Sigmoid colon (tissue), 7 donors: ENCODE data around the gene THAP5. TPM values are rescaled to one million over a fixed set of nuclear protein-coding genes. Genes with fewer than 3 reads are reported as not detected.

Experiments used
- DNase-seq: peaks from one replicate; pipeline ENCODE4 v3.0.0-alpha.2; 2019
- H3K27ac ChIP-seq, 4 donors: fragments of 200-600 bp; sonication (generic); one replicate each; pipeline ENCODE4 v1.5.1; 2016 to 2019; ENCODE audit warnings: mild to moderate bottlenecking in 1 of 4
- H3K27me3 ChIP-seq, 3 donors: fragments of 200-600 bp; sonication (generic); one replicate each; pipeline ENCODE4 v1.5.1; 2019; ENCODE audit warnings: mild to moderate bottlenecking in 1 of 3
- H3K36me3 ChIP-seq, 4 donors: fragments of 200-600 bp; sonication (generic); one replicate each; pipeline ENCODE4 v1.5.1; 2016 to 2019
- H3K4me1 ChIP-seq, 4 donors: fragments of 200-600 bp; sonication (generic); one replicate each; pipeline ENCODE4 v1.5.1; 2017 to 2019
- H3K4me3 ChIP-seq, 4 donors: fragments of 200-600 bp; sonication (generic); one replicate each; pipeline ENCODE4 v1.5.1; 2017 to 2019; ENCODE audit warnings: mild to moderate bottlenecking in 2 of 4, moderate library complexity in 1 of 4
- H3K9me3 ChIP-seq, 4 donors: fragments of 200-600 bp in 3 of 4; sonication (generic) in 3 of 4; one replicate each; pipeline versions ENCODE4 v1.5.1 to v1.6.1; 2013 to 2019
- CTCF ChIP-seq, 4 experiments: fragments of 450-650 bp in 3 of 4; fragments of 200-600 bp in 1 of 4; IDR thresholded peaks; one replicate each; pipeline ENCODE4 v1.5.1; 2016 to 2019; ENCODE audit warnings: antibody characterized with exemption in 4 of 4, mild to moderate bottlenecking in 3 of 4, moderate library complexity in 2 of 4
- EP300 ChIP-seq, 4 donors: sonication (generic); formaldehyde crosslinking; IDR thresholded peaks; one replicate each; pipeline ENCODE4 v1.6.1; 2017; ENCODE audit warnings: antibody characterized with exemption in 4 of 4
- POLR2A ChIP-seq, 2 donors: fragments of 450-650 bp; IDR thresholded peaks; one replicate each; pipeline ENCODE4 v1.6.1; 2016; ENCODE audit warnings: antibody characterized with exemption in 2 of 2, mild to moderate bottlenecking in 2 of 2, moderate library complexity in 2 of 2
- POLR2AphosphoS5 ChIP-seq, 4 donors: sonication (generic); formaldehyde crosslinking; IDR thresholded peaks; one replicate each; pipeline ENCODE4 v1.6.1; 2017; ENCODE audit warnings: antibody characterized with exemption in 4 of 4
- WGBS, 2 donors: extraction: QIAGEN DNeasy Blood & Tissue Kit; methylation state at CpG; one replicate each; pipeline ENCODE4 v1.1.7; 2013; 5-methylcytosine and 5-hydroxymethylcytosine counted together
- intact Hi-C: fragments of 100-400 bp; cut with DNase I; formaldehyde crosslinking; loops from one replicate; pipeline ENCODE4 v1.15.1; 2023
- polyA plus RNA-seq, 3 donors: library from polyadenylated mRNA; stranded (reverse); fragments of 200-250 nt; gene quantifications; one replicate each; pipeline ENCODE4 v1.2.3, GENCODE V29; 2013
- total RNA-seq, 4 donors: library from RNA; depleted of rRNA; stranded (reverse); fragments of >200 nt; gene quantifications; one replicate each; pipeline ENCODE4 v1.1.0, GENCODE V29; 2016
- donor health status: healthy with polysubstance abuse.
- donor health status: Bipolar disorder and iron deficiency.
- donor health status: healthy.

Gene THAP5
- total and polyA plus RNA-seq, 7 donors = 9.6 to 37.1 (median 28.5) TPM

DNA sequence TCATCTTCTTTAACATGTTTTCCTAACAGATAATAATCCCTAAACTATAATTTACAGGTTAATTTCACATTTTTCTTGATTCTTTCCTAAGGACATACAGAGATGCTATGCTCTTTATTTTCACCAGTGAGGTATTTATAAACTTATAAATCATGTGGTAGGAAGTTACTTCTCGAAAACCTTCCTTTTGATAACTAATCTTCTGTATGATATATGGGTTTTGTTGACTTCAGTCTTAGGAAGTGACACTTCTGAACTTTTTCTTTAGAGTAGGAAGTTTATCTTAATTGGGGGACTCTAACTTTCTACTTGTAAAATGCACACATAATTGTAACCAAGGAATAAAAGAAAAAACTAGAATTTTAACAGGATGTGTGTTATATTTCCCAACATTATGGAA lies 33.8 kb downstream of the THAP5 start:
- no peak for DNase-seq
- Histone ChIP-seq H3K27ac (no peak overlapping the region), H3K27me3 (no peaks in the 10 kb centered on the region), H3K36me3 (no peaks in the 10 kb centered on the region), H3K4me1 (no peaks in the 10 kb centered on the region), H3K4me3 (no peak overlapping the region), H3K9me3 (no peaks in the 10 kb centered on the region)
- intact Hi-C loops = no loop called here
- WGBS, 2 donors = 43 to 78% methylated on average over 1 of the region's 1 CpG
- TF ChIP-seq POLR2A (IDR thresholded peaks at IDR 0.05) = no peak
- TF ChIP-seq CTCF (IDR thresholded peaks at IDR 0.05) = no peak
- TF ChIP-seq EP300 (IDR thresholded peaks at IDR 0.05) = no peak
- no peak for TF ChIP-seq POLR2AphosphoS5 (IDR thresholded peaks at IDR 0.05)

DNA sequence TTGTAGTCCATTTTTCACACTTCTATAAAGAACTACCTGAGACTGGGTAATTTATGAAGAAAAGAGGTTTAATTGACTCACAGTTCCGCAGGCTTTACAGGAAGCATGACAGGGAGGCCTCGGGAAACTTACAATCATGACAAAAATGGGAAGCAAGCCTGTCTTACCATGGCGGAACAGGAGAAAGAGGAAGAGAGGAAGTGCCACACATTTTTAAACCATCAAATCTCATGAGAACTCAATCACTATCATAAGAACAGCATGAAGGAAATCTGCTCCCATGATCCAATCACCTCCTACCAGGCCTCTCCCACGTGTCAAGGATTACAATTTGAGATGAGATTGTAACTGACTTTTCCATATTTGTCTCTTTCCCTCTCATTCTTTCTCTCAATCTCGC lies 34.2 kb downstream of the THAP5 start:
- no peaks in the 10 kb centered on the region for H3K9me3 ChIP-seq
- no peaks in the 10 kb centered on the region for H3K4me1 ChIP-seq
- DNase-seq = no peak
- H3K27me3 ChIP-seq = no peaks in the 10 kb centered on the region
- no peak overlapping the region for H3K27ac ChIP-seq
- TF ChIP-seq EP300 (IDR thresholded peaks at IDR 0.05) (no peak), CTCF (IDR thresholded peaks at IDR 0.05) (no peak), POLR2A (IDR thresholded peaks at IDR 0.05) (no peak), POLR2AphosphoS5 (IDR thresholded peaks at IDR 0.05) (no peak)
- no peak overlapping the region for H3K4me3 ChIP-seq
- intact Hi-C loops = no loop called here
- 64% methylated on average over 5 of the region's 5 CpGs for WGBS, 2 donors
- no peaks in the 10 kb centered on the region for H3K36me3 ChIP-seq

DNA sequence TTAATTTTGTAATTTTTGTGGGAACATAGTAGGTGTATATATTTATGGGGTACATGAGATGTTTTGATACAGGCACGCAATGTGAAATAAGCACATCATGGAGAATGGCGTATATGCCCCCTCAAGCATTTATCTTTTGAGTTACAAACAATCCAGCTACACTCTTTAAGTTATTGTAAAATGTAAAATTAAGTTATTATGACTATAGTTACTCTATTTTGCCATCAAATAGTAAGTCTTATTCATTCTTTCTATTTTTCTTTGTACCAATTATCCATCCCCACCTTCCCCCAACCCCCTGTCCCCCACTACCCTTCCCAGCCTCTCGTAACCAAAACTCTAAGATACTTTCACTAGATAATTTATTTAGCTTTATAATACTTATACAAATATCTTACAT lies 35.8 kb downstream of the THAP5 start:
- Histone ChIP-seq H3K27me3 (no peaks in the 10 kb centered on the region), H3K9me3 (no peaks in the 10 kb centered on the region), H3K4me3 (no peak overlapping the region), H3K4me1 (no peaks in the 10 kb centered on the region), H3K27ac (no peak overlapping the region), H3K36me3 (no peaks in the 10 kb centered on the region)
- 95 to 98% methylated on average over 3 of the region's 3 CpGs for whole genome bisulfite sequencing, 2 donors
- TF ChIP-seq POLR2A (IDR thresholded peaks at IDR 0.05) (no peak), POLR2AphosphoS5 (IDR thresholded peaks at IDR 0.05) (no peak), EP300 (IDR thresholded peaks at IDR 0.05) (no peak), CTCF (IDR thresholded peaks at IDR 0.05) (no peak)
- intact Hi-C loops = no loop called here
- DNase-seq = no peak

- WGBS, 2 donors = 26 to 61% methylated on average over 3 of the region's 3 CpGs
- TF ChIP-seq EP300 (IDR thresholded peaks at IDR 0.05) = no peak
- no peak for TF ChIP-seq CTCF (IDR thresholded peaks at IDR 0.05)
- TF ChIP-seq POLR2A (IDR thresholded peaks at IDR 0.05) = no peak
- TF ChIP-seq POLR2AphosphoS5 (IDR thresholded peaks at IDR 0.05) = no peak
- intact Hi-C loops = loop anchor here (10.0 kb wide), 1 partner anchor 635 kb away; the partner anchor contains the start of gene DLD
- H3K9me3 ChIP-seq = no peaks in the 10 kb centered on the region
- no peak for DNase-seq
- no peaks in the 10 kb centered on the region for H3K36me3 ChIP-seq
- peaks cover 0 to 14% (median 8%) of the 10 kb centered on the region in 4 donors for H3K4me1 ChIP-seq
- no peak overlapping the region for H3K4me3 ChIP-seq
- no peaks in the 10 kb centered on the region for H3K27me3 ChIP-seq
- no peak overlapping the region for H3K27ac ChIP-seq
Measured at GRCh38 chr7:108529341-108529740, 40.2 kb downstream of the THAP5 start.

DNA sequence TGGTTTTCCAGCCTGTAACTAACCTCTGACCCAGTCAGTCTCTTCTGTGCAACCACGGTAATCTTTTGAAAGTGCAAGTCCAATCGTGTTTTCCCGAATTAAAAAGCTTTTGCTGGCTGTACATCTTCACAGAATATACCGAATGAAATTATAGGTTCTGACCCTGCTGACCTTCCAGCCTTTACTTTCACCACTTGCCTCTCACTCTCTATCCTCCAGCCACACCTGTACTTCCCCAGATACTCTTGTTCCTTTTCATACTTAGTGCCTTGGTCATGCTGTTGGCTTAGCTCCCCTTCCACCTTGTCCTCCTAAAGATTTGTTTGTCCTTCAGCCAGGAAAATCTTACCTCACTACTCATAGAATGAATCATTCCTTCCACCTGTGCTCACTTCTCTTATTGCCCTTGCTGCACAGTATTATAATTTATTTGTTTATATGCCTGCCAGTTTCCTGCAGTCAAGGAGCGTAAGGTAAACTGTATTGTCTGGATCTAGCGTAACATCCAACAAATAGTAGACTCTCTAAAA lies 41.3 kb downstream of the THAP5 start:
- intact Hi-C loops = loop anchor here (10.0 kb wide), 1 partner anchor 633 kb away; the partner anchor contains the start of gene DLD
- no peaks in the 10 kb centered on the region for H3K36me3 ChIP-seq
- no peak for DNase-seq
- no peak overlapping the region for H3K27ac ChIP-seq
- no peak for TF ChIP-seq EP300 (IDR thresholded peaks at IDR 0.05)
- no peak for TF ChIP-seq CTCF (IDR thresholded peaks at IDR 0.05)
- TF ChIP-seq POLR2AphosphoS5 (IDR thresholded peaks at IDR 0.05) = no peak
- TF ChIP-seq POLR2A (IDR thresholded peaks at IDR 0.05) = no peak
- WGBS, 2 donors = 21 to 72% methylated on average over 6 of the region's 6 CpGs
- H3K9me3 ChIP-seq = no peaks in the 10 kb centered on the region
- no peak overlapping the region for H3K4me3 ChIP-seq
- no peaks in the 10 kb centered on the region for H3K27me3 ChIP-seq
- H3K4me1 ChIP-seq = peaks cover 0 to 24% (median 19%) of the 10 kb centered on the region in 4 donors
